DND-41 (cell line): ENCODE data around the gene IGSF8.
"Not testable (repeated sequence)": the region's sequence is repeated elsewhere in the genome, so short reads cannot be mapped to it uniquely, and the experiment has no call there.

Source experiments
- ATAC-seq: fragments of 200-7000 bp; cut with Tn5 transposase; 3 replicates; pipeline ENCODE4 v1.9.1; 2021; ENCODE audit warnings: low read depth; ENCODE audit not compliant: insufficient read depth
- DNase-seq: peaks from one replicate; pipeline ENCODE4 v3.0.0-alpha.2; 2020
- H2AFZ ChIP-seq: 2 replicates; pipeline ENCODE4 v1.6.0; 2012; ENCODE audit warnings: low read depth, low read length
- H3K27ac ChIP-seq: 2 replicates; pipeline ENCODE4 v1.5.1; 2012; ENCODE audit warnings: low read length, inconsistent platforms
- H3K27me3 ChIP-seq: fragments of 200-600 bp; sonication (generic); 2 replicates; pipeline ENCODE4 v1.6.0; 2012; ENCODE audit warnings: low read length, mild to moderate bottlenecking, inconsistent platforms; ENCODE audit not compliant: insufficient read depth, poor library complexity
- H3K36me3 ChIP-seq: 2 replicates; pipeline ENCODE4 v1.5.1; 2012; ENCODE audit warnings: low read length, inconsistent platforms; ENCODE audit not compliant: insufficient read depth
- H3K4me1 ChIP-seq: 2 replicates; pipeline ENCODE4 v1.5.1; 2012; ENCODE audit warnings: mild to moderate bottlenecking, low read length; ENCODE audit not compliant: insufficient read depth
- H3K4me2 ChIP-seq: 2 replicates; pipeline ENCODE4 v1.6.0; 2012; ENCODE audit warnings: mild to moderate bottlenecking, moderate library complexity, low read length, inconsistent platforms; ENCODE audit not compliant: insufficient read depth
- H3K4me3 ChIP-seq, 2 experiments: fragments of 200-600 bp in 1 of 2; shearing (Covaris generic) in 1 of 2; 2 replicates each; pipeline ENCODE4 v1.5.1; 2012 to 2016; ENCODE audit warnings: inconsistent platforms in 2 of 2, low read length in 2 of 2, mild to moderate bottlenecking in 2 of 2, low read depth in 1 of 2, moderate library complexity in 1 of 2
- H3K79me2 ChIP-seq: 2 replicates; pipeline ENCODE4 v1.6.0; 2012; ENCODE audit warnings: low read length, inconsistent platforms; ENCODE audit not compliant: insufficient read depth
- H3K9ac ChIP-seq: 2 replicates; pipeline ENCODE4 v1.6.0; 2012; ENCODE audit warnings: low read depth, mild to moderate bottlenecking, inconsistent platforms, low read length, moderate library complexity
- H3K9me3 ChIP-seq: 2 replicates; pipeline ENCODE4 v1.5.1; 2012; ENCODE audit warnings: low read length, moderate library complexity, mild to moderate bottlenecking, inconsistent platforms; ENCODE audit not compliant: insufficient read depth, severe bottlenecking
- H4K20me1 ChIP-seq: 2 replicates; pipeline ENCODE4 v1.6.0; 2012; ENCODE audit warnings: low read length; ENCODE audit not compliant: insufficient read depth
- EZH2 ChIP-seq: IDR thresholded peaks from 3 replicates; pipeline ENCODE4 v1.6.1; 2012; ENCODE audit warnings: borderline replicate concordance, low read depth, mild to moderate bottlenecking, moderate library complexity, low read length, inconsistent platforms; ENCODE audit not compliant: severe bottlenecking
- TF ChIP-seq, protein P1 (sequence below): IDR thresholded peaks from 2 replicates; pipeline ENCODE4 v1.5.1; 2012; ENCODE audit warnings: borderline replicate concordance, low read length, moderate library complexity, mild to moderate bottlenecking; ENCODE audit not compliant: poor library complexity, severe bottlenecking; ENCODE audit errors: extremely low read depth

The IGSF8 gene

DNA sequence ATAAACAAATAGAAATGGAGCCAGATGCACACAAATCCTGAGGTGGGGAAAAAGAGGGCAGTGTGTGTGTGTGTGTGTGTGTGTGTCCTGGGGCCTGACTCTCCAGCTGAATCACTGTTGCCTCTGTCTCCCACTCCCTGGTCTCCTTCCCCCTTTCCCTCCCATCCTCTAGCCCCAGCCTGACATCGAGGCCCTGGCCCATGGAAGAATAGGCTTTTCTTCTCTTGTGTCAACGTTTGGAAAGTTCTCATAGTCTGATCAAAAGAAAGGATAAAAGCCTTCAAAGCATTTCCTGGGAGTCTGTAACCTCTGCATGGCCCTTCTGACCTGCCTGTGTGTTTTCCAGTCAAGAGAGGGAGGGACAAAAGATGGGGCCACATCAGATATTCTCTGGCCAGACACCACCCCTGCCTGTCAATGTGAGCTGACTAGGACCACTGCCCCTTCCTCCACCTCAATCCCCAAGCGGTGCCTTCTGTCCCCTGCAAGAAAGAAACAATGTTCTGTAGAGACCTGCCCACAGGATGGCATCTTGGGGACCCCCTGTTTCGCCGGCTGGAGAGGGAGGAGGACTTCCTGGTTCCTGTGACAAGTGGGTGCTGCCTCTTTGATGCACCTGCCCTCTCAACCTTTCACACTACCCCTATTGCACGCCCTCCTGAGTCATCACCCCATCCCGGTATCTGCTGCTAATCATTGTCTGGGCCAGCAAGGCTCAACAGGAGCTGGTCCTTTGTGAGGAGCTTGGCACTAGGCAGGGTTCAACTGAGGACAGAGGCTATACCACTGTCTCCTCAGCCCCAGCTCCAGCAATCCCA is 44.7 kb downstream of the IGSF8 start:
- no peaks in the 10 kb centered on the region for H3K36me3 ChIP-seq
- H3K27me3 ChIP-seq: peaks cover 14% of the 10 kb centered on the region
- H2AFZ ChIP-seq: no peak overlapping the region
- no peak overlapping the region for H3K9ac ChIP-seq
- H3K4me3 ChIP-seq: no peak overlapping the region
- no peak overlapping the region for H3K27ac ChIP-seq
- no peaks in the 10 kb centered on the region for H3K79me2 ChIP-seq
- no peak overlapping the region for H3K4me2 ChIP-seq
- DNase-seq: no peak
- no peaks in the 10 kb centered on the region for H4K20me1 ChIP-seq
- no peak for TF ChIP-seq EZH2
- TF ChIP-seq, protein P1, sequence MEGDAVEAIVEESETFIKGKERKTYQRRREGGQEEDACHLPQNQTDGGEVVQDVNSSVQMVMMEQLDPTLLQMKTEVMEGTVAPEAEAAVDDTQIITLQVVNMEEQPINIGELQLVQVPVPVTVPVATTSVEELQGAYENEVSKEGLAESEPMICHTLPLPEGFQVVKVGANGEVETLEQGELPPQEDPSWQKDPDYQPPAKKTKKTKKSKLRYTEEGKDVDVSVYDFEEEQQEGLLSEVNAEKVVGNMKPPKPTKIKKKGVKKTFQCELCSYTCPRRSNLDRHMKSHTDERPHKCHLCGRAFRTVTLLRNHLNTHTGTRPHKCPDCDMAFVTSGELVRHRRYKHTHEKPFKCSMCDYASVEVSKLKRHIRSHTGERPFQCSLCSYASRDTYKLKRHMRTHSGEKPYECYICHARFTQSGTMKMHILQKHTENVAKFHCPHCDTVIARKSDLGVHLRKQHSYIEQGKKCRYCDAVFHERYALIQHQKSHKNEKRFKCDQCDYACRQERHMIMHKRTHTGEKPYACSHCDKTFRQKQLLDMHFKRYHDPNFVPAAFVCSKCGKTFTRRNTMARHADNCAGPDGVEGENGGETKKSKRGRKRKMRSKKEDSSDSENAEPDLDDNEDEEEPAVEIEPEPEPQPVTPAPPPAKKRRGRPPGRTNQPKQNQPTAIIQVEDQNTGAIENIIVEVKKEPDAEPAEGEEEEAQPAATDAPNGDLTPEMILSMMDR: no peak
- ATAC-seq: no peak
- no peaks in the 10 kb centered on the region for H3K9me3 ChIP-seq
- H3K4me1 ChIP-seq: no peaks in the 10 kb centered on the region

DNA sequence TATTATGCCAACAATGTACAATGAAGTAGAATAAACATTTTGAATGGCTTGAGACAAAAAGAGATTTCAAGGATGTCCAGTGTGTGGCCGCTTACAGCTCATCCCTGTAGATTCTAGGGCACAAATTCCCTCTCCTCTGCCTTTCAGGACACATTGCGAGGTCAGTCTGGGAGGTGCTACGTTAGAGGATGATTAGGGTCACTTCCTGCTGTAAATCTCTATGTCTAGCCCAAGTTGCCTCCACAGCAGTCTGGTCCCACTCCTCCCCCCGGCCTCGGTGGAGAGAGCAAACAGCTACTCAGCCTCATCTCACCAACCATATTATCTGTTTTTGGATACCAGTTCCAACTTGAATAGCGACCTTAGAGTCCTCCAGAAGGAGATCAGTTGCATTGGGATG is 45.5 kb downstream of the IGSF8 start:
- no peaks in the 10 kb centered on the region for H3K4me1 ChIP-seq
- no peak overlapping the region for H3K4me2 ChIP-seq
- TF ChIP-seq EZH2: no peak
- TF ChIP-seq, protein P1: no peak
- H3K9ac ChIP-seq: no peak overlapping the region
- H3K4me3 ChIP-seq: no peak overlapping the region
- H4K20me1 ChIP-seq: no peaks in the 10 kb centered on the region
- DNase-seq (no peak), ATAC-seq (no peak)
- no peaks in the 10 kb centered on the region for H3K9me3 ChIP-seq
- no peaks in the 10 kb centered on the region for H3K36me3 ChIP-seq
- no peaks in the 10 kb centered on the region for H3K79me2 ChIP-seq
- no peak overlapping the region for H2AFZ ChIP-seq
- H3K27ac ChIP-seq: no peak overlapping the region
- peaks cover 14% of the 10 kb centered on the region for H3K27me3 ChIP-seq

DNA sequence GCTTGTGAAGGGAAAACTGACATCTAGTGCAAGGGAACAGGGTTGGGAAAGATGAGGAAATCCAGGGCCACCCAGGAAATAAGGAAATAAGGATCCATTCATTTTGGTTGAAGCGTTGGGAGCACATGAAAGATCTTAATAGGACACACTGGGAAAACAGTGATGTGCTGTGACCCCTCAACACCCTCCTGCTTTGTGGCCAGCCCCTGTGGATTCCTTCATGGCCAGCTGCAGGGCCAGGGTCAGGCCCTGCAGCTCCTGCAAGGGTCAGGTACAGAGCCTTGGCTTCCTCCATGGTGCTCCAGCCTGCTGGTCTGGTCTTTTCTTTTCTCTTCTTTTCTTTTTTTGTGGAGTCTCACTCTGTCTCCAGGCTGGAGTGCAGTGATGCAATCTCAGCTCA is 47.8 kb downstream of the IGSF8 start:
- Histone ChIP-seq H3K36me3 (no peaks in the 10 kb centered on the region), H4K20me1 (no peaks in the 10 kb centered on the region), H2AFZ (no peak overlapping the region), H3K9me3 (no peaks in the 10 kb centered on the region), H3K27ac (no peak overlapping the region), H3K27me3 (peaks cover 14% of the 10 kb centered on the region), H3K4me2 (no peak overlapping the region), H3K4me3 (no peak overlapping the region), H3K79me2 (no peaks in the 10 kb centered on the region), H3K9ac (no peak overlapping the region), H3K4me1 (peaks cover 6% of the 10 kb centered on the region)
- ATAC-seq (no peak), DNase-seq (no peak)
- TF ChIP-seq, protein P1: no peak
- TF ChIP-seq EZH2: no peak

DNA sequence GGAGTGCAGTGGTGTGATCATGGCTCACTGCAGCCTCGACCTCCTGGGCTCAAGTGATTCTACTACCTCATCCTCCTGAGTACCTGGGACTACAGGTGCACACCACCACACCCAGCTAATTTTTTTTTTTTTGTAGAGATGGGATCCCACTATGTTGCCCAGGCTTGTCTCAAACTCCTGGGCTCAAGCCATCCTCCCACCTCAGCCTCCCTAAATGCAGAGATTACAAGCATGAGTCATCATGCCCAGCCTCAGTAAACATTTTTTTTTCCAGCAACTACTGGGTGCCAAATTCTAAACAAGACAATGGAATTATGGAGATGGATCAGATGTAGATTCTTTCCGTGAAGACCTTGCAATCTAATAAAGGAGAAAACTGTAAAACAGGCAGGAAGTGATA is 48.2 kb downstream of the IGSF8 start:
- not testable (repeated sequence) for H3K79me2 ChIP-seq, H3K9ac ChIP-seq, H4K20me1 ChIP-seq, H3K4me1 ChIP-seq, H2AFZ ChIP-seq, ATAC-seq, H3K27ac ChIP-seq, H3K4me3 ChIP-seq, H3K36me3 ChIP-seq, H3K4me2 ChIP-seq, H3K9me3 ChIP-seq, DNase-seq
- H3K27me3 ChIP-seq: peaks cover 14% of the 10 kb centered on the region
